Liver (tissue), 3 donors: ENCODE results near the gene YLPM1.

Experiments
- ATF3 ChIP-seq: IDR thresholded peaks from 2 replicates; pipeline ENCODE4 v1.6.1; 2016; ENCODE audit warnings: antibody characterized with exemption
- CTCF ChIP-seq: fragments of 150-350 bp; IDR thresholded peaks from 2 replicates; pipeline ENCODE4 v1.5.1; 2017; ENCODE audit warnings: improper control_type of control experiment, low read depth, low read length; ENCODE audit not compliant: missing input control
- EGR1 ChIP-seq, 2 donors: IDR thresholded peaks; 2 replicates each; pipeline ENCODE4 v1.6.1; 2016 to 2018; ENCODE audit warnings: antibody characterized with exemption in 2 of 2, low read depth in 2 of 2
- RAD21 ChIP-seq, 2 donors: IDR thresholded peaks; 2 replicates each; pipeline ENCODE4 v1.6.1; 2016; ENCODE audit warnings: antibody characterized with exemption in 2 of 2, mild to moderate bottlenecking in 2 of 2
- RXRA ChIP-seq, 2 donors: IDR thresholded peaks; 2 replicates each; pipeline ENCODE4 v1.6.1; 2017 to 2018; ENCODE audit warnings: antibody characterized with exemption in 2 of 2, mild to moderate bottlenecking in 1 of 2
- SP1 ChIP-seq: IDR thresholded peaks from 2 replicates; pipeline ENCODE4 v1.6.1; 2018; ENCODE audit warnings: antibody characterized with exemption, mild to moderate bottlenecking
- TAF1 ChIP-seq: conservative IDR thresholded peaks from 2 replicates; pipeline ENCODE4 v1.6.1; 2016; ENCODE audit warnings: antibody characterized with exemption, mild to moderate bottlenecking
- YY1 ChIP-seq: IDR thresholded peaks from 2 replicates; pipeline ENCODE4 v1.6.1; 2016; ENCODE audit warnings: antibody characterized with exemption, mild to moderate bottlenecking
- TF ChIP-seq, protein P1 (sequence below): IDR thresholded peaks from 2 replicates; pipeline ENCODE4 v1.6.1; 2016; ENCODE audit warnings: antibody characterized with exemption
- donor health status: healthy.
- donor health status: healthy.

GRCh38 chr14:74841230-74842207 lies 78.4 kb downstream of the YLPM1 start:
- TF ChIP-seq CTCF (no peak), RAD21 (IDR thresholded peaks at IDR 0.05) (no peak), ATF3 (no peak), RXRA (IDR thresholded peaks at IDR 0.05) (no peak), YY1 (no peak), TAF1 (no peak), SP1 (no peak), EGR1 (IDR thresholded peaks at IDR 0.05; ENCODE audit: low read depth in 2 of 2) (no peak)
- TF ChIP-seq, protein P1, sequence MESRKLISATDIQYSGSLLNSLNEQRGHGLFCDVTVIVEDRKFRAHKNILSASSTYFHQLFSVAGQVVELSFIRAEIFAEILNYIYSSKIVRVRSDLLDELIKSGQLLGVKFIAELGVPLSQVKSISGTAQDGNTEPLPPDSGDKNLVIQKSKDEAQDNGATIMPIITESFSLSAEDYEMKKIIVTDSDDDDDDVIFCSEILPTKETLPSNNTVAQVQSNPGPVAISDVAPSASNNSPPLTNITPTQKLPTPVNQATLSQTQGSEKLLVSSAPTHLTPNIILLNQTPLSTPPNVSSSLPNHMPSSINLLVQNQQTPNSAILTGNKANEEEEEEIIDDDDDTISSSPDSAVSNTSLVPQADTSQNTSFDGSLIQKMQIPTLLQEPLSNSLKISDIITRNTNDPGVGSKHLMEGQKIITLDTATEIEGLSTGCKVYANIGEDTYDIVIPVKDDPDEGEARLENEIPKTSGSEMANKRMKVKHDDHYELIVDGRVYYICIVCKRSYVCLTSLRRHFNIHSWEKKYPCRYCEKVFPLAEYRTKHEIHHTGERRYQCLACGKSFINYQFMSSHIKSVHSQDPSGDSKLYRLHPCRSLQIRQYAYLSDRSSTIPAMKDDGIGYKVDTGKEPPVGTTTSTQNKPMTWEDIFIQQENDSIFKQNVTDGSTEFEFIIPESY, result no peak
